Hippocampal formation (tissue), 2 donors: ENCODE results near the gene FBXO10.
"Not testable (repeated sequence)": the region's sequence is repeated elsewhere in the genome, so short reads cannot be mapped to it uniquely, and the experiment has no call there.

ENCODE experiments used
- DNase-seq, 2 donors: peaks; one replicate each; lab custom pipeline; 2025; lab: John Stamatoyannopoulos, UW

FBXO10 gene

DNA sequence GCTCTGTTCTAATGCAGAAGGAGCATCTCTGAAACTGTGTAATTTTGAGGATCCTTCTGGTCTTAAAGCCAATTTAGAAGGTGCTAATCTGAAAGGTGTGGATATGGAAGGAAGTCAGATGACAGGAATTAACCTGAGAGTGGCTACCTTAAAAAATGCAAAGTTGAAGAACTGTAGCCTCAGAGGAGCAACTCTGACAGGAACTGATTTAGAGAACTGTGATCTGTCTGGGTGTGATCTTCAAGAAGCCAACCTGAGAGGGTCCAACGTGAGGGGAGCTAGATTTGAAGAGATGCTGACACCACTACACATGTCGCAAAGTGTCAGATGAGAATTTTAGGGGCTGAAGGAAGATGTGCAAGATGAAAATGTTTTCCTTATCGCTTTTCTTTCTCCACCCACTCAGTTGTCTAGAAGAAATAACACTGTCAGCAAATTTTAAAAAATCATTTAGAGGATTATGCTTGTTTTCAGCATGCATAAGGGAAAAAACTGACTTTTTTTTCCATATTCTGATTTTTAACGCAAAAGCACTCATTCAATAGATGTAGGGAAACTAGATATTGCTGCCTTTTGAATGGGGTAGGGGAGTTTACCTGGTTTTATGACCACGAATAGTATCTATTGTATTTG is 98.1 kb downstream of the FBXO10 start:
- DNase-seq: not testable (repeated sequence)

DNA sequence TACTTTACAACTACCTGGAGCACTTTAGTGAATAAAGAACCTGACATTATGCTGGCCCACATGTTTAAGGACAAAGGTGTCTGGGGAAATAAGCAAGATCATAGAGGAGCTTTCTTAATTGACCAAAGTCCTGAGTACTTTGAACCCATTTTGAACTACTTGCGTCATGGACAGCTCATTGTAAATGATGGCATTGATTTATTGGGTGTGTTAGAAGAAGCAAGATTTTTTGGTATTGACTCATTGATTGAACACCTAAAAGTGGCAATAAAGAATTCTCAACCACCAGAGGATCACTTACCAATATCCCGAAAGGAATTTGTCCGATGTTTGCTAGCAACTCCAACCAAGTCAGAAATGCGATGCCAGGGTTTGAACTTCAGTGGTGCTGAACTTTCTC is 98.7 kb downstream of the FBXO10 start:
- DNase-seq: not testable (repeated sequence)

DNA sequence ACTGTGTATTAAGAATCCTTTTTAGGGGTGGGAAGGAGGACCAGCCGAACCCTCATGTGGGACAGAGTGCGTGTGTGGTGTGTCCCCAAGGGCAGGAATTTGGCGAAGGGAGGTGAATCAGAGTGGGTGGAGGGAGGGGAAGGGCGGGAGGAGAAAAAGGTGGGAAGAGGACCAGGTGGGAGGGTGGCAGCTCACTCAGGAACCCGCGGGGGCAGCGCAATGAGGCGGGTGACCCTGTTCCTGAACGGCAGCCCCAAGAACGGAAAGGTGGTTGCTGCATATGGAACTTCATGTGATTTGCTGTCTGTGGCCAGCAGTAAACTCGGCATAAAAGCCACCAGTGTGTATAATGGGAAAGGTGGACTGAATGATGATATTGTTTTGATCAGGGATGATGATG is 99.2 kb downstream of the FBXO10 start:
- no peak for DNase-seq

DNA sequence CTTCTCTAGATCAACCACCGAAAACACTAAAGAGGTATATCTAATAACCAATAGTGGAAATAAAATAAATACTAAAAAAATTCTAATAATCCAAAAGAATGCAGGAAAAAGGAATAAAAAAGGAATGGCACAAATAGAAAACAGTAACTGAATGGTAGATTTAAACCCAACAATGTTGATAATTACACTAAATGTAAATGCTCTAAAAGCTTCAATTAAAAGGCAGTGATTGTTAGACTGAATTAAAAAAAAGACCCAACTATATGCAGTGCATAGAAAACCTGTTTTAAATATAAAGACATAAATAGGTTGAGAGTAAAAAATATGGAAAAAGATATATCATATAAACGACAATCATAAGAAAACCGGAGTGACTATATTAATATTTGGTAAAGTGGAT is 101.7 kb downstream of the FBXO10 start:
- DNase-seq: no peak

DNA sequence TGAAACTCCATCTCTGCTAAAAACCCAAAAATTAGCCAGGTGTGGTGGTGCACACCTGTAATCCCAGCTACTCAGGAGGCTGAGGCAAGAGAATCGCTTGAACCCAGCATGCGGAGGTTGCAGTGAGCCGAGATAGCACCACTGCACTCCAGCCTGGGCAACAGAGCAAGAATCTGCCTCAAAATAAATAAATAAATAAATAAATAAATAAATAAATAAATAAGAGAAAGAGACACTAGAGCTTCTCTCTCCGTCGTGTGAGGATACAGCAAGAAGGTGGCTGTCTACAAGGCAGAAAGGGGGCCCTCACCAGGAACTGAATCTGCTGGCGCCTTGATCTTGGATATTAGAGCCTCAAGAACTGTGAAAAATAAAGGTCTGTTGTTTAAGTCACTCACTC is 102.2 kb downstream of the FBXO10 start:
- not testable (repeated sequence) for DNase-seq

DNA sequence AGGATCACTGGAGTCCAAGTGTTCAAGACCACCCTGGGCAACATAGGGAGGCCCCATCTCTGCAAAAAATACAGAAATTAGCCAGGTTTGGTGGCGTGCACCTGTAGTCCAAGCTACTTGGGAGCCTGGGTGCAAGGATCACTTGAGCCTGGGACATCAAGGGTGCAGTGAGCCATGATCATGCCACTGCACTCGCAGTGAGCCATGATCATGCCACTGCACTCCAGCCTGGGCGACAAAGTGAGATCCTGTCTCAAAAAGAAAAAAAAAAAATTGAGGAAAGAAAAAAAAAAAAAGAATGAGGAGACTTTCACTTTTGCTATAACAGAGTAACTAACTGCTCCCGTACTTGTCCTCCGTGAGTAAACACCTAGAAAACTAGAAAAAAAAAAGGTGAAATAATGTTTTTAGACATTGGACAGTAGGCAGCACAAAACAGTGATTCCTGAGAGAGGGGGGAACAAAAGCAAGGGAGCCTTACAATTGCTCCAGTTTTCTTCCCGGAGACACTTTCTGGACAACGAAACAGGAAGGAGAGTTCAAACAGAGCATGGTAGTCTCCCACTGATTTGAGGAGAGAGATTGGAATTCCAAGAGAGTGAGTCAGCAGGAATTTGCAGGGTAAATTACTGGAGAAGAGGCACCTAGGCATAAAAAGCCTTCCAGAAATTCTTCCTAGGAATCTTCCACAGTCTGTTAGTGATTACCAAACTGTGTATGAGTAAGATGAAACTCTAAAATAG is 104.1 kb downstream of the FBXO10 start:
- DNase-seq: peak in 1 of 2 donors; percentile 56

DNA sequence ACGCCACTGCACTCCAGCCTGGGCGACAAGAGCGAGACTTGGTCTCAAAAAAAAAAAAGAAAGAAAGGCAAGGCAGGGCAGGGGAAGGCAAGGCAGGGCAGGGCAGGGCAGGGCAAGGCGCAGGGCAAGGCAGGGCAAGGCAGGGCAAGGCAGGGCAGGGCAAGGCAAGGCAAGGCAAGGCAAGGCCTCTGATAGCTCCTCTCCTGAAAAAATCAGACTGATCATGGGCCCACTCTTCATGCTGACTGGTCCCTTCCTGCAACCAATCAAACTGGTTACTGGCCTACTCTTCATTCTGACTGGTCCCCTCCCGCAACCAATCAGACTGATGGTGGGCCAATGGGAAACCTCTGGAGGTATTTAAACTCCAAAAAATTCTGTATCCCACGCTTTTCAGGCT is 107.6 kb downstream of the FBXO10 start:
- DNase-seq: no peak

DNA sequence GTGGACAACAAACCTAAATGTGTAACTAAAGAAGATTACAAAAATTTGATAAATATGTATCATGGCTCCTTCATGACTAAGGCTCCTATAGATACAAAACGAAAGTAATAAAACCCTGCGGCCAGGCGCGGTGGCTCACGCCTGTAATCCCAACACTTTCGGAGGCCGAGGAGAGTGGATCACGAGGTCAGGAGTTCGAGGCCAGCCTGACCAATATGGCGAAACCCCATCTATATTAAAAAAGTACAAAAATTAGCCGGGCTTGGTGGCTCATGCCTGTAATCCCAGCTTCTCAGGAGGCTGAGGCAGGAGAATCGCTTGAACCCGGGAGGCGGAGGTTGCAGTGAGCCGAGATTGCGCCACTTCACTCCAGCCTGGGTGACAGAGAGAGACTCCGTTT is 108.7 kb downstream of the FBXO10 start:
- DNase-seq: not testable (repeated sequence)

DNA sequence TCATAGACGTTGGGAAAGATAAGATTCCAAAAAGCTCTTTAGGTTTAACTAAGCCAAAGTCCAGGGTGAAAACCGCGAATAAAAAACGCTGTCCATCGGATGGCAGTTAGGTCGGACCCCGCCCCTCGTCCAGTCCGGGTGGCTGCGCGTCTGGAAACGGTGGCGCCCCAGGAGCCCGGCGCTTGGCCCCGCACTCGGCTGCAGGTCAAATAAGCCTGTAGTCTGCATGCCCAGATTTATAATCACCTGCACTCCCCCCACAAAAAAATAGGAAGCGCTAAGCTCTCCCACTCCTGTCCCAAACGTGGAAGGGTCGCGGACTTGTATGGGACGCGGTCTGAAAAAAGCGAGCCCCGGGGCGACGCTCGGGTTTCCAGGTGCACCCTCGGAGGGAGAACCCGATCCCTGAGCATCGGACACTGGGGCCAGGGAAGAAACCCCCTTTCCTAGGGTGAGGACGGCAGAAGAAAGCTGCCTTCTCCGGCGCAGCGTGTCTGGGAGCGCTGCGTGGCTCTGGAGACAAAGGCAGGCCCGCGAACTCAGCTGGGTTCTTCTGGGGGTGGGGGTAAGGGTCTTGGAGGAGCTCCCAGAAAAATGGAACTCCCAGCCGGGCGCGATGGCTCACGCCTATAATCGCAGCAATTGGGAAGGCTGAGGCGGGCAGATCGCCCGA is 110.0 kb downstream of the FBXO10 start:
- DNase-seq: peak; percentile 31 to 73

DNA sequence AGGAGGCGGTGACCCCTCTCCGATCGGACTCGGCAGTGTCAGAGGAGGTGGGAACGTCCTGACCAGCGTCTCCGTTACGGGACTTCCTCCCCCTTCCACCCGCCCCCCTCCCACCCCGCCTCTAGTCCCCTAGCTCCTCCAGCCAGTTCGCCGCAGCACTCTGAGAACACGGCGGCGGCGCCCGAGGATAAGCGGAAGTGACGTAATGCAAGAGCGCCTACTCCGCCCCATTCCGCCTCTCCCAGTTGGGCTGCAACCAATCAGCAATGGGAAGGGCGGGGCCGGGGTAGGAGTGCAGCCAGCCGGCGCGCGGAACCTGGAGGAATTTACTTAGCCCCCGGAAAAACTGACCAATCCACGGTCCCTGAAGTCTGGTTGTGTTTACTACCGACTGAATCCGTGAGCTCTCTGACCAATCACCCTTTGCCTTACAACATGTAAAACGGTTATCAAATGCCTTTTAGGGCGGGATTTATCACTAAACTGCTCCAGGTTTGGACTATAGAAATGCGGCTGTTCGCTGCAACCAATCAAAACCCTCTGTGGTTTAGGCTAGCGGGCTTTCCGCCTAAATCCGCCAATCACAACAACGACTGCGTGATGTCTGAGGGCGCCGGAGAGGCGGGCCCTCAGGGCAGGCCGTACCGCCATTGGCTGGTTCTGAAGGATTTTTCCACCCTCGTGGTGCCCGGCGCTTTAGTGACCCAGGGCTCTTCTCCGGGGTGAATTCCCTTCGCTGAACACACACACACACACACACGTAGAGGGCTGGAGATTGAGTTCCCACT is 110.7 kb downstream of the FBXO10 start, which contains the start of gene ZBTB5:
Gene ZBTB5 (minus strand): TSS at position 202 of the 788 bp plus-strand sequence. CDS start 22,899 bp downstream, outside the sequence.
- peak; percentile 99 to 100 for DNase-seq

DNA sequence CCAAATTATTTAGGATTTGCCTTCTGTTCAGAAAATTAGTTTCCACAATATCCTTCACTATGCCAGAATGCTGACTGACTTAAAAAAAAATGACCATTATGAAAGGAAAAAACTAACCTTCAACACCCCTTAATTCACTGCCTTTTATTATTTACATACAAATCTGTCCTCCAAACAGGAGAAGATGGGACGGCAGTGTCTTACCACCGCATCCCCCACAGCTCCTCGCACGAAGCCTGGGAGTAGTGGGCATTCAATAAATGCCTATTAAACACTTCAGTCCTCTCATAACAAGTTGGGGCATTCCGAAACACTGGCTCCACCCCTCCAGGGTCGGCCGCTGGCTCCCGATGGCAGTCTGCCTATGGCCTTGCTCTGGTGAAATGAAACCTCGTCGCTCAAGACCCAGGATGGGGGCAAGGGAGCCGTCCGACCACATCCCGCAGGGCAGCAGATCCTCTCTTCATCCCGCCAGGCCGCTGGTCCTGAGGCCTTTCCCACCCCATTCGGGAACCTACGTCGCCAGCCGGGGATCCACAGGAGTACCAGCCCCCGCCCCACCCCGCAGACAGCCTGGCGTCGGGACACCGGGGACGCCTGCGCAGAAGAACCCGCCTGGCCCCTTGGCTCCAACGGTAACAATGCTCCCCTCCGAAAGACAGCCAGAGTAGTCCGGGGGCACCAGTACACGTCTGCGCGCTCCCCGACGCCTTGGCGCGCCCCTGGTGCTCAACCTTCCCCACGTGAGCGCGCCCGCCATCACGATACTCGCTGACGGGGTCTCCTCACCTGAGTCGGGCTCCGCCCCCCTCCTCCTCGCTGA is 111.5 kb downstream of the FBXO10 start:
- peak; percentile 68 to 82 for DNase-seq

DNA sequence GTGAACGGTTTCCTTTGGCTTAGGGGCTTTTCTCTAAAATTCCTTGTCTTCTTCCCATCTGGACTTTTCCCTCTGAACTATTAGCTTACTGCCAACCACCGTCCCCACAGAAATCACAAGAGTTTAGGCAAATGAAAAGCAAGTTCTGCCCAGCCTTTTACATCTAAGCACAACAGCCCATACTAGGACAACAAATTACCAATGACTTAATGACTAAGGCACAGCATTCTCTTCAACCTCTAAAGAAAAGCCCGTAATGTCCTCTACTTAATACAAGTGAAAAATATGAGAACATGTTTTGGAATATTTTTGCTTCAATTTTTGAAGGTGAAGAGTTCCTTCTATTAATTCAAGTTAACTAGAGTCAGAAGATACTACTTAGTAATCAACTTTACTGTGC is 112.2 kb downstream of the FBXO10 start:
- no peak for DNase-seq
